ENCODE data around the gene TIMP3.

- TF ChIP-seq CTCF (IDR thresholded peaks at IDR 0.05): no peak
- no peak for TF ChIP-seq POLR2AphosphoS5 (IDR thresholded peaks at IDR 0.05)
Measured at GRCh38 chr22:32800158-32800882, 1.2 kb upstream of the TIMP3 start.

Measured in breast epithelium (tissue), 3 donors.